OCI-LY7 (cell line): ENCODE measurements around the gene LEPROT. TPM values are rescaled to one million over a fixed set of nuclear protein-coding genes. Genes with fewer than 3 reads are reported as not detected.

Experiments used
- BruUV-seq: library from RNA; stranded (reverse); fragments of 400-500 nt; replicated peaks from 2 replicates; lab custom pipeline; 2021; lab: Mats Ljungman, UMichigan
- CTCF ChIA-PET: fragments of 300-600 bp; sonication (Branson Sonifier 250); formaldehyde crosslinking; loops from one replicate; lab custom pipeline; 2022; ENCODE audit warnings: antibody characterized with exemption; ENCODE audit not compliant: unreplicated experiment; lab: Charles Lee
- POLR2A ChIA-PET: fragments of 300-600 bp; sonication (Branson Sonifier 250); formaldehyde crosslinking; loops from one replicate; lab custom pipeline; 2022; ENCODE audit warnings: antibody characterized with exemption; lab: Charles Lee
- DNase-seq: peaks from one replicate; pipeline ENCODE4 v3.0.0-alpha.2; 2015; ENCODE audit warnings: low spot score
- H2AFZ ChIP-seq: fragments of 200-600 bp; sonication (generic), shearing (Covaris generic); 2 replicates; pipeline ENCODE4 v1.6.1; 2014; ENCODE audit warnings: mild to moderate bottlenecking, antibody characterized with exemption, low read length, moderate library complexity
- H3K27ac ChIP-seq: fragments of 200-600 bp; sonication (generic); 2 replicates; pipeline ENCODE4 v1.5.1; 2014; ENCODE audit warnings: mixed run types, low read depth, mild to moderate bottlenecking, moderate library complexity, low read length, inconsistent platforms; ENCODE audit not compliant: poor library complexity, severe bottlenecking
- H3K36me3 ChIP-seq: fragments of 200-600 bp; sonication (generic); 2 replicates; pipeline ENCODE4 v1.6.1; 2014; ENCODE audit warnings: mild to moderate bottlenecking, antibody characterized with exemption, low read length, moderate library complexity, mixed read lengths; ENCODE audit not compliant: insufficient read depth
- H3K4me1 ChIP-seq: fragments of 200-600 bp; sonication (generic); 2 replicates; pipeline ENCODE4 v1.5.1; 2014; ENCODE audit warnings: mild to moderate bottlenecking, low read length; ENCODE audit not compliant: insufficient read depth, poor library complexity, severe bottlenecking
- H3K4me2 ChIP-seq: fragments of 200-600 bp; sonication (generic); 2 replicates; pipeline ENCODE4 v1.6.1; 2014; ENCODE audit warnings: mild to moderate bottlenecking, low read length
- H3K4me3 ChIP-seq: fragments of 200-600 bp; sonication (generic); 2 replicates; pipeline ENCODE4 v1.5.1; 2014; ENCODE audit warnings: mild to moderate bottlenecking, low read depth, low read length; ENCODE audit not compliant: poor library complexity, severe bottlenecking
- H3K79me2 ChIP-seq: fragments of 200-600 bp; sonication (generic); 2 replicates; pipeline ENCODE4 v1.6.1; 2016; ENCODE audit warnings: low read depth, mild to moderate bottlenecking, low read length, moderate library complexity, mixed read lengths; ENCODE audit not compliant: insufficient read depth
- H3K9me2 ChIP-seq: fragments of 200-600 bp; sonication (generic); 2 replicates; pipeline ENCODE4 v1.6.1; 2016; ENCODE audit warnings: mild to moderate bottlenecking, low read length, mixed read lengths; ENCODE audit not compliant: insufficient read depth
- H3K9me3 ChIP-seq: fragments of 200-600 bp; sonication (generic); 2 replicates; pipeline ENCODE4 v1.6.1; 2014; ENCODE audit warnings: mild to moderate bottlenecking, mixed run types, low read length, mixed read lengths
- H4K20me1 ChIP-seq: fragments of 200-600 bp; sonication (generic); 2 replicates; pipeline ENCODE4 v1.6.1; 2014; ENCODE audit warnings: mild to moderate bottlenecking, antibody characterized with exemption, low read length, moderate library complexity, mixed read lengths; ENCODE audit not compliant: insufficient read depth
- EZH2phosphoT487 ChIP-seq: fragments of 200-600 bp; sonication (generic); IDR thresholded peaks from 2 replicates; pipeline ENCODE4 v1.6.1; 2018; ENCODE audit warnings: low read depth, borderline replicate concordance, mild to moderate bottlenecking, mixed run types, antibody characterized with exemption, low read length, moderate library complexity, mixed read lengths
- intact Hi-C: fragments of 100-400 bp; cut with micrococcal nuclease; formaldehyde crosslinking; loops from one replicate; pipeline ENCODE4 v1.10.0; 2022; ENCODE audit not compliant: unreplicated experiment
- total RNA-seq, 2 experiments: library from RNA; depleted of rRNA in 1 of 2; stranded (reverse); fragments of >200 nt in 1 of 2; shearing (Covaris generic) in 1 of 2; gene quantifications; 2 replicates each; pipeline ENCODE4 v1.2.3, GENCODE V29; 2014 to 2022
- TF ChIP-seq, protein P1 (sequence below): fragments of 200-600 bp; sonication (generic); conservative IDR thresholded peaks from 2 replicates; pipeline ENCODE4 v1.5.1; 2014; ENCODE audit warnings: mild to moderate bottlenecking, antibody characterized with exemption, low read length, moderate library complexity, mixed read lengths

The LEPROT gene
- total RNA-seq, 2 experiments from 2014 or later = 14.5 to 22.7 TPM

DNA sequence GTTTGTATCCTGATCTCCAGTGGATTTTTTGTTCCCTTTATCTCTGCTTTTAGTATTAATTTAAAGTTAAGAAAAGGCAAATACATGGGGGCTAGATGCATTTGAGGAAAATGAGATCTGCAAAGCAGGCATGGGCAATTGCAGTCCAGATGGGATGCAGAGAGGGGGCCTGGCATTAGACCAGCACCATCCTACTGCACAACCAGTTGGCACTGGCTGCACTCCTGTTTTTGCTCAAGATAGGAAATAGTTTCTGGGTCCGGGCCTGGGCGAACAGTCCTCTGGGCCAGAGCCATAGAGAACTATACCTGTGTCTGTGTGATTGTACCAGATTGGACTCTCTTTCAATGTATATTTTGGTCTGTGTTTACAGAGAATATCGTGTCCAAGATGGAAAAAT lies 34.0 kb upstream of the LEPROT start:
- Histone ChIP-seq H4K20me1 (no peaks in the 10 kb centered on the region), H3K79me2 (no peaks in the 10 kb centered on the region)

DNA sequence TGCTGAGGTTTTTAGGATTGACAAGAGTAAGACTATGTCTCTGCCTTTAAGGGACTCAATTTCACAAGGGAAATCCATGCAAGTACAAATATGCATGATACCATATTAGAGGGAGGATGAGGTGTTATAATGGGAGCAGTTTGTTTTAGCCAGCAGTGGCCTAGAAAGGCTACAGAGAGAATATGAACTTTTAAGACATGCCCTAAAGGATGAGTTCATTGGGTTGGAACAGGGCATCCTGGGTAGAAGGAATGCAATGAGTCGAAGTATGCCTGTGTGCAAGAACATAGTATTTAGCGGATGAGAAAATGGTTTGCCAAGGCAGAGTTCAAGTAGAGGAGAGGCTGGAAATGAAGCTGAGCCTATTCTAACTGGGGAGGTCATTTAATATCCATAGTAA lies 32.6 kb upstream of the LEPROT start:
- CTCF ChIA-PET = no interaction called here
- BruUV-seq = no TSS peak
- no peak for DNase-seq
- Histone ChIP-seq H3K79me2 (no peaks in the 10 kb centered on the region), H3K4me3 (no peak overlapping the region), H2AFZ (no peak overlapping the region), H3K36me3 (peaks cover 18% of the 10 kb centered on the region; the same call in 1 of the 2 replicates), H3K9me3 (no peaks in the 10 kb centered on the region), H3K4me2 (no peak overlapping the region), H3K9me2 (no peaks in the 10 kb centered on the region), H4K20me1 (no peaks in the 10 kb centered on the region), H3K27ac (no peak overlapping the region), H3K4me1 (no peaks in the 10 kb centered on the region)
- POLR2A ChIA-PET = no interaction called here
- intact Hi-C loops = no loop called here
- TF ChIP-seq, protein P1, sequence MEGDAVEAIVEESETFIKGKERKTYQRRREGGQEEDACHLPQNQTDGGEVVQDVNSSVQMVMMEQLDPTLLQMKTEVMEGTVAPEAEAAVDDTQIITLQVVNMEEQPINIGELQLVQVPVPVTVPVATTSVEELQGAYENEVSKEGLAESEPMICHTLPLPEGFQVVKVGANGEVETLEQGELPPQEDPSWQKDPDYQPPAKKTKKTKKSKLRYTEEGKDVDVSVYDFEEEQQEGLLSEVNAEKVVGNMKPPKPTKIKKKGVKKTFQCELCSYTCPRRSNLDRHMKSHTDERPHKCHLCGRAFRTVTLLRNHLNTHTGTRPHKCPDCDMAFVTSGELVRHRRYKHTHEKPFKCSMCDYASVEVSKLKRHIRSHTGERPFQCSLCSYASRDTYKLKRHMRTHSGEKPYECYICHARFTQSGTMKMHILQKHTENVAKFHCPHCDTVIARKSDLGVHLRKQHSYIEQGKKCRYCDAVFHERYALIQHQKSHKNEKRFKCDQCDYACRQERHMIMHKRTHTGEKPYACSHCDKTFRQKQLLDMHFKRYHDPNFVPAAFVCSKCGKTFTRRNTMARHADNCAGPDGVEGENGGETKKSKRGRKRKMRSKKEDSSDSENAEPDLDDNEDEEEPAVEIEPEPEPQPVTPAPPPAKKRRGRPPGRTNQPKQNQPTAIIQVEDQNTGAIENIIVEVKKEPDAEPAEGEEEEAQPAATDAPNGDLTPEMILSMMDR = no peak
- no peak for TF ChIP-seq EZH2phosphoT487

More for the DNA sequence above, 34.0 kb upstream of the LEPROT start:
- Histone ChIP-seq H3K36me3 (peaks cover 18% of the 10 kb centered on the region; the same call in 1 of the 2 replicates), H3K9me3 (no peaks in the 10 kb centered on the region), H3K27ac (no peak overlapping the region), H3K9me2 (no peaks in the 10 kb centered on the region), H3K4me2 (no peak overlapping the region), H3K4me1 (no peaks in the 10 kb centered on the region), H2AFZ (no peak overlapping the region), H3K4me3 (no peak overlapping the region)
- ChIA-PET CTCF (no interaction called here), POLR2A (no interaction called here)
- no TSS peak for BruUV-seq
- intact Hi-C loops = no loop called here
- DNase-seq = no peak
- TF ChIP-seq, protein P1 = no peak

DNA sequence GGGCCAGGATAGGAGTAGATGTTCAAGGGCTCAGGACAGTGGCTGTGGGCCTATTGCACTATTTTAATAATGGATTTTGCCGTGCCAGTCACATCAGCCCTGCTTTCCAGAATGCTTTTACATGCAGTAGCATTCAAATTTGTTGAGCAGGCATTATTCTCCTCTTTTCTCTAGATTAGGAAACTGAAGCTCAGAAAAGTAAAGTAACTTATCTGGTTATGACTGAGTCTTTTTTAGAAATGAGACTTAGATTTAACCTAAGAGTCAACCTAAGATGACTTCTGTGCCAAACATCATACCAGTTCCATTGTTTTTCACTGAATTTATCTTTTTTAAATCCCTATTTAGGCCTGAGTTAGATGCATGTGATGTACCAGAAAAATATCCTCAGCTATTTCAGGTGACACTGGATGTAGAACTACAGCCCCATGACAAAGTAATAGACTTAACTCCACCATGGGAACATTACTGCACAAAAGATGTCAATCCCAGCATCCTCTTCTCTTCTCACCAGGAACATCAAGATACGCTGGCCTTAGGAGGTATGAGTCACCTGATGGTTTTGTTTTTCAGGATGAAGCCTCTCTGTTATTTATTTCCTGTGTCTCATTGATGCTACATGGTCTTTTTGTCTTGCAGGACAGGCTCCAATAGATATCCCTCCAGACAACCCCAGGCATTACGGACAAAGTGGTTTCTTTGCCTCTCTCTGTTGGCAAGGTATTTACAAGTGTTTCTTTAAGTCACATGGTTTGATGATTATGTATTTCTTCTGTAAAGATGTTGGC lies 31.4 kb upstream of the LEPROT start:
- no peak overlapping the region for H3K27ac ChIP-seq
- TF ChIP-seq, protein P1 = no peak
- no peak for TF ChIP-seq EZH2phosphoT487
- H3K36me3 ChIP-seq = peaks cover 16% of the 10 kb centered on the region; the same call in 1 of the 2 replicates
- H3K4me2 ChIP-seq = no peak overlapping the region
- ChIA-PET POLR2A (interaction anchor here (0.6 to 1.1 kb wide), 2 partner anchors 18 to 23 kb away, joined by 3 read pairs; no protein-coding TSS in a partner anchor), CTCF (no interaction called here)
- H3K4me1 ChIP-seq = no peaks in the 10 kb centered on the region
- no peaks in the 10 kb centered on the region for H3K9me3 ChIP-seq
- no peaks in the 10 kb centered on the region for H4K20me1 ChIP-seq
- no peaks in the 10 kb centered on the region for H3K79me2 ChIP-seq
- H3K4me3 ChIP-seq = no peak overlapping the region
- intact Hi-C loops = no loop called here
- no peak for DNase-seq
- no peak overlapping the region for H2AFZ ChIP-seq
- BruUV-seq = no TSS peak
- H3K9me2 ChIP-seq = no peaks in the 10 kb centered on the region
